BJ (cell line): ENCODE data around the gene C11orf97. TPM values are rescaled to one million over a fixed set of nuclear protein-coding genes. Genes with fewer than 3 reads are reported as not detected.

Experiments
- CTCF ChIA-PET: fragments of 350-600 bp; formaldehyde crosslinking; extraction: SDS; loops from one replicate; lab custom pipeline; 2021; ENCODE audit warnings: antibody characterized with exemption, inconsistent platforms; lab: Yijun Ruan, JAX
- POLR2A ChIA-PET: fragments of 300-600 bp; sonication (Branson Sonifier 250); formaldehyde crosslinking; extraction: SDS; loops from one replicate; lab custom pipeline; 2021; ENCODE audit warnings: antibody characterized with exemption; lab: Charles Lee
- DNase-seq: peaks from one replicate; pipeline ENCODE4 v3.0.0-alpha.2; 2011; ENCODE audit warnings: low read depth
- H3K27me3 ChIP-seq: 2 replicates; pipeline ENCODE4 v1.6.0; 2011; ENCODE audit warnings: low read length; ENCODE audit not compliant: control insufficient read depth, insufficient read depth
- H3K36me3 ChIP-seq: 2 replicates; pipeline ENCODE4 v1.5.1; 2011; ENCODE audit warnings: low read length; ENCODE audit not compliant: control insufficient read depth, insufficient read depth
- H3K4me3 ChIP-seq: 2 replicates; pipeline ENCODE4 v1.5.1; 2011; ENCODE audit warnings: low read depth, mild to moderate bottlenecking, control low read depth, low read length
- polyA plus RNA-seq: library from polyadenylated mRNA; depleted of rRNA; stranded (reverse); fragments of >200 nt; gene quantifications from 2 replicates; pipeline ENCODE4 v1.2.3, GENCODE V29; 2011
- TF ChIP-seq, protein P1 (sequence below): IDR thresholded peaks from 2 replicates; pipeline ENCODE4 v1.5.1; 2011; ENCODE audit warnings: low read depth, mild to moderate bottlenecking, control low read depth, inconsistent platforms, low read length, moderate library complexity; ENCODE audit not compliant: insufficient read depth

Gene C11orf97
- polyA plus RNA-seq, 1 experiment: not detected

DNA sequence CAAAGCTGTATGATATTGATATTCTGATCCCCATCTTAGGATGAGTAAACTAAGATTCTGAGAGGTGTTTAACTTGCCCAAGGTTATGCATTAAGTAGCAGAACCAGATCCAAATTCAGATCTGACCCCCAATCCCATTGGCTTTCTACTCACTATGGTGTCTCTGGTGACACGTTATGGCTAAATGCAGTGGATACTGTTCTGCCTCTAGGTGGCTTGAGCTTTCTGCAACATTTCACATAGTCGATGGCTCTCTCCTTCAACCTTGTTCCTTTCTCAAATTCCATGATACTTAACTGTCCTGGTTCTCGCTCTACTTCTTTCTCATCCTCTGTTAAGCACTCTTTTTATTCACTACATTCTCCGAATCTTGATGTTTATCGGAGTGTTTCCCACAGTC lies 9.4 kb downstream of the C11orf97 start:
- no peak for DNase-seq
- POLR2A ChIA-PET: no interaction called here
- CTCF ChIA-PET: interaction anchor here (0.6 to 3.0 kb wide), 17 partner anchors 8 to 627 kb away, joined by 3 to 12 read pairs (median 4); partner anchors contain the start of gene C11orf97
- Histone ChIP-seq H3K27me3 (no peaks in the 10 kb centered on the region), H3K36me3 (no peaks in the 10 kb centered on the region), H3K4me3 (no peak overlapping the region)
- TF ChIP-seq, protein P1, sequence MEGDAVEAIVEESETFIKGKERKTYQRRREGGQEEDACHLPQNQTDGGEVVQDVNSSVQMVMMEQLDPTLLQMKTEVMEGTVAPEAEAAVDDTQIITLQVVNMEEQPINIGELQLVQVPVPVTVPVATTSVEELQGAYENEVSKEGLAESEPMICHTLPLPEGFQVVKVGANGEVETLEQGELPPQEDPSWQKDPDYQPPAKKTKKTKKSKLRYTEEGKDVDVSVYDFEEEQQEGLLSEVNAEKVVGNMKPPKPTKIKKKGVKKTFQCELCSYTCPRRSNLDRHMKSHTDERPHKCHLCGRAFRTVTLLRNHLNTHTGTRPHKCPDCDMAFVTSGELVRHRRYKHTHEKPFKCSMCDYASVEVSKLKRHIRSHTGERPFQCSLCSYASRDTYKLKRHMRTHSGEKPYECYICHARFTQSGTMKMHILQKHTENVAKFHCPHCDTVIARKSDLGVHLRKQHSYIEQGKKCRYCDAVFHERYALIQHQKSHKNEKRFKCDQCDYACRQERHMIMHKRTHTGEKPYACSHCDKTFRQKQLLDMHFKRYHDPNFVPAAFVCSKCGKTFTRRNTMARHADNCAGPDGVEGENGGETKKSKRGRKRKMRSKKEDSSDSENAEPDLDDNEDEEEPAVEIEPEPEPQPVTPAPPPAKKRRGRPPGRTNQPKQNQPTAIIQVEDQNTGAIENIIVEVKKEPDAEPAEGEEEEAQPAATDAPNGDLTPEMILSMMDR: peak; percentile 60

DNA sequence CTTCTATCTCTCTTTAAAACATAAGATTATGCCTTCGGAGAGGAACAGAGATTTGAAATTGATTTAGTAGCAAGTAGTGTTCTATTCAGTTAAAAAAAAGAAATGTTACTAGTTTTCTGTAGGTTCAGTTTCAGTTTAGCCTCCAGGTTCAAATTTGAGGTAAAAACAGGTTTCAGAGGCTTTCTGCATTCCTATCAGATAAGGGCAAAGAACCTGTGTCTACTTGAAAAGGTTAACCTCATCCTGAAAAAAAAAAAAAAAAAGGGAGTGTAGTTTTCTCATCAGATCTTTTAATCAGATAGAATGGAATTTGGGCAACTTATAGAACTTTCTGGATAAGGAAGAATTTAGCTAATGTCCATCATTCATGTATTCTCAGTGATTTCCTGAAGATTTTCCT lies 12.1 kb downstream of the C11orf97 start:
- TF ChIP-seq, protein P1: no peak
- H3K36me3 ChIP-seq: no peaks in the 10 kb centered on the region
- H3K4me3 ChIP-seq: no peak overlapping the region
- ChIA-PET CTCF (interaction anchor here (1.0 to 3.0 kb wide), 3 partner anchors 10 to 13 kb away, joined by 3 to 9 read pairs (median 4); partner anchors contain the start of gene C11orf97), POLR2A (no interaction called here)
- no peaks in the 10 kb centered on the region for H3K27me3 ChIP-seq
- no peak for DNase-seq

DNA sequence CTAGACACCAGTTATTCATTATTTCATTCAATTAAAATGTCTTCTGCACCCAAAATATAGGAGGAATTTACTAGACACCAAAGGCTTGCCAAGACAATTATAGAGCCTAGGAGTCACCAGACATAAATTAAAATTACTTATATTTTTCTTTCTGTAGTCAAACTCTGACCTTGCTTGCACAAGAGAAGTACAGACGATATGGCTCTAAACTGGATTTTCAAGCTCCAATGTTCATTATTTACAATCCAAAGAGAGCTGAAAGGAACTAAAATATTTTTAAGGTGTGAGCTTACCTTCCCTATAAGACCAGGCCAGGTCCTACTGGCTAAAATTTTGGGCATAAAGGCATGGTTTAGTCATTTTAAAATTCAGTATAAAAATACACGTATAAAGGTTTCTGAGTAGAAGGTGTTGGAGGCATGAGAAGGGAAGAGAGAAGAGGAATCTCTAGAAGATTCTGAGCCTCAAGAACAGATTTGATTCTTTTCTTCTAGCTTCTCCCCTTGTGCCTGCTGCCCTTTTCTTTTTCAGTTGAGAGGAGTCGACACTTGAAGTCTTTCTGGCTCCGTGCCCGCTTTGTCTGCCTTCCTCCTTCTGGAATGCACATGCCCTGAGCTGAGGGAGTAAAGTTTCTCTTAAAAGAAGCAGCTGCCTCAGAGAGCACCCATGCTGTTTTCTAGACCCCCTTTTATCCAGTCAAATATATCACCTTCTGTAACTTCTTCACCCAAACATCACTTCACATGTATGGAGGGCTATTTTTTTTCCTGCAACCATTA lies 13.5 kb downstream of the C11orf97 start:
- ChIA-PET CTCF (interaction anchor here (0.6 to 1.8 kb wide), 4 partner anchors 9 to 98 kb away, joined by 3 to 6 read pairs (median 4); no protein-coding TSS in a partner anchor), POLR2A (interaction anchor here (0.7 kb wide), 1 partner anchor 97 kb away, joined by 3 read pairs; no protein-coding TSS in a partner anchor)
- H3K36me3 ChIP-seq: no peaks in the 10 kb centered on the region
- no peak for DNase-seq
- H3K27me3 ChIP-seq: no peaks in the 10 kb centered on the region
- TF ChIP-seq, protein P1: no peak
- H3K4me3 ChIP-seq: no peak overlapping the region

DNA sequence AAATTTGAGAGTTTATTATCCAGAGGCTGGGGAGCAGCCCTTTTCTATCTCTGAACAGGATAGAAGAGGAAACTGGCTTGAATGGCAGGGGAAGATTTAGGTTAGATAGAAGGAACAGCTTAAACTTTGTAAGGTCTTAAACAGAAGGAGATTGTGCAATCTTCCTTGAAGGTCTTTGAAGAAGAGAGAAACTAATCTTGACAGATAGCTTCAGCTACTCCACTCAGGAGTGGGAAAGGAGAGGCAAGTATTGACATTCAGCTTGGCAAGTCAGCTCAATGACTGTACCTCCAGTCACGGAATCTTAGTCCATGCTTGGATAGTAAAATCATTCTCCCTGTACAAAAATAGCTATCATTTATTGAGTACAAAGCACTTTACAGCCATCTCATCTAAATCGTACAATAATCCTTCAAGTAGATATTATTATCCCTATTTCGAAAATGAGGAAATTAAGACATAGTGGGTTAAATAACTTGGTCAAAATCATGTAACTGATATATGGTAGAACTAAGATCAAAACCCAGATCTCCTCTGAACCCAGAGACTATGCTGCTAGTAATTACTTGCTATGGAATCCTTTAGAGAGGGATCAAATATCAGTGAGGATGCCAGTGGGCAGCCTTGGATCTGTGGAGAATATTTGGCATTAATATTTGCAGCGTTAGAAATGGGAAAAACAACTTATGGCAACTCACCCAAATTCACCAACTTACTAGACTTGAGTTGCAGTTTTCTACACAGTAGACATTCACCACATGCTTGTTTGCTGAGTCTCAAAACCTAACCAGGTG lies 14.6 kb downstream of the C11orf97 start:
- Histone ChIP-seq H3K36me3 (no peaks in the 10 kb centered on the region), H3K27me3 (no peaks in the 10 kb centered on the region), H3K4me3 (no peak overlapping the region)
- ChIA-PET CTCF (interaction anchor here (0.5 to 1.8 kb wide), 4 partner anchors 10 to 97 kb away, joined by 3 to 6 read pairs (median 4); no protein-coding TSS in a partner anchor), POLR2A (no interaction called here)
- no peak for DNase-seq
- TF ChIP-seq, protein P1: no peak

DNA sequence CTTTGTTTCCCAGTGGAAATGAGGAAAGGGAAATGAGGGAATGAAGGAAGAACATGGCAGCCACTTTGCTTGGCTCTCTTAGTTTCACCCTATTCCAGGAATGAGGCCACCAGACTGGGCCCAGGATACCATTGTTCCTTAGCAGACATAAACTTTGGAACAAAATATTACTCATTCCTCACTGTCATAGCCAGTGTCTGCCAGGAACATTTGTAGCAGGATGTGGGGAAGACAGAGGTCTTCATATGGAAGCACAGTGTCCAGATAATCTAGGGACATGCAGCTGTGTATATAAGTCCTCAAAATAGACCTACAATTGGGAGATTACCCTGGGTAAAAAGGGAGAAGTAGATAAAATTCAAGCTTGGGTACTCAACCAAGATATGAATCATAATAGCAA lies 16.3 kb downstream of the C11orf97 start:
- ChIA-PET POLR2A (no interaction called here), CTCF (interaction anchor here (1.1 to 2.0 kb wide), 3 partner anchors 8 to 35 kb away, joined by 3 to 5 read pairs (median 4); no protein-coding TSS in a partner anchor)
- no peak for DNase-seq
- TF ChIP-seq, protein P1: no peak
- H3K27me3 ChIP-seq: no peaks in the 10 kb centered on the region
- H3K36me3 ChIP-seq: no peaks in the 10 kb centered on the region
- no peak overlapping the region for H3K4me3 ChIP-seq
